SIG-M5 treated with dmso at 0.1 percent for 504 hours (cell line): ENCODE results near the gene HRC.
"Not testable (repeated sequence)": the region's sequence is repeated elsewhere in the genome, so short reads cannot be mapped to it uniquely, and the experiment has no call there.

Source experiments
- DNase-seq: peaks from one replicate; lab custom pipeline; 2025; ENCODE audit not compliant: unreplicated experiment; lab: John Stamatoyannopoulos, UW

The HRC gene

GRCh38 chr19:49155005-49155819, at the start of gene HRC:
TSS of gene HRC (minus strand) at chr19:49155396. CDS start at chr19:49155237, 159 bp downstream.
- no peak for DNase-seq

- no peak for DNase-seq
Measured at GRCh38 chr19:49201042-49201441, 45.8 kb upstream of the HRC start.

- no peak for DNase-seq
Measured at GRCh38 chr19:49200238-49200862, 45.2 kb upstream of the HRC start.

GRCh38 chr19:49196527-49197240, 41.5 kb upstream of the HRC start:
- DNase-seq = no peak

- no peak for DNase-seq
Measured at GRCh38 chr19:49194408-49194807, 39.2 kb upstream of the HRC start.

GRCh38 chr19:49193822-49194394, 38.7 kb upstream of the HRC start:
- no peak for DNase-seq

GRCh38 chr19:49190781-49191180, 35.6 kb upstream of the HRC start:
- DNase-seq = no peak

GRCh38 chr19:49189259-49189658, 34.1 kb upstream of the HRC start:
- no peak for DNase-seq

- no peak for DNase-seq
Measured at GRCh38 chr19:49188626-49189200, 33.5 kb upstream of the HRC start.

GRCh38 chr19:49186108-49186507, 30.9 kb upstream of the HRC start:
- DNase-seq = no peak

- DNase-seq = no peak
Measured at GRCh38 chr19:49182848-49183375, 27.7 kb upstream of the HRC start.

- not testable (repeated sequence) for DNase-seq
Measured at GRCh38 chr19:49182010-49182847, 27.0 kb upstream of the HRC start.

- no peak for DNase-seq
Measured at GRCh38 chr19:49180659-49181058, 25.5 kb upstream of the HRC start.

GRCh38 chr19:49173198-49173597, 18.0 kb upstream of the HRC start:
- DNase-seq = no peak

GRCh38 chr19:49168421-49168820, 13.2 kb upstream of the HRC start:
- no peak for DNase-seq

- DNase-seq = no peak
Measured at GRCh38 chr19:49167857-49168409, 12.7 kb upstream of the HRC start.

GRCh38 chr19:49165865-49166301, 10.7 kb upstream of the HRC start:
- DNase-seq = no peak

- no peak for DNase-seq
Measured at GRCh38 chr19:49165111-49165750, 10.0 kb upstream of the HRC start.

- DNase-seq = no peak
Measured at GRCh38 chr19:49161987-49162386, 6.8 kb upstream of the HRC start.
